Right atrium auricular region (tissue), 2 donors: ENCODE results near the gene LSS. TPM values are rescaled to one million over a fixed set of nuclear protein-coding genes. Genes with fewer than 3 reads are reported as not detected.

Source experiments
- DNase-seq: peaks from one replicate; pipeline ENCODE4 v3.0.0-alpha.2; 2019; ENCODE audit warnings: low spot score
- H3K27ac ChIP-seq, 2 donors: fragments of 200-600 bp; sonication (generic); 1 replicate in 1 of 2; 2 replicates in 1 of 2; pipeline ENCODE4 v1.5.1; 2016 to 2019
- H3K27me3 ChIP-seq, 2 donors: fragments of 200-600 bp; sonication (generic); one replicate each; pipeline versions ENCODE4 v1.5.1 to v1.6.0; 2017 to 2019
- H3K36me3 ChIP-seq: fragments of 200-600 bp; sonication (generic); one replicate; pipeline ENCODE4 v1.5.1; 2016
- H3K4me1 ChIP-seq, 2 donors: fragments of 200-600 bp; sonication (generic); one replicate each; pipeline versions ENCODE4 v1.5.1 to v1.6.0; 2017 to 2019
- H3K4me3 ChIP-seq, 2 donors: fragments of 200-600 bp; sonication (generic); 1 replicate in 1 of 2; 2 replicates in 1 of 2; pipeline ENCODE4 v1.5.1; 2017 to 2019; ENCODE audit warnings: mild to moderate bottlenecking in 1 of 2, moderate library complexity in 1 of 2
- H3K9me3 ChIP-seq, 2 donors: fragments of 200-600 bp; sonication (generic); one replicate each; pipeline ENCODE4 v1.5.1; 2019
- CTCF ChIP-seq, 2 donors: fragments of 200-600 bp; sonication (generic); IDR thresholded peaks; one replicate each; pipeline ENCODE4 v1.5.1; 2019; ENCODE audit warnings: antibody characterized with exemption in 2 of 2
- total RNA-seq, 2 donors: library from RNA; depleted of rRNA; stranded (reverse); fragments of >200 nt; gene quantifications; one replicate each; pipeline ENCODE4 v1.1.0, GENCODE V29; 2016

Gene LSS
- total RNA-seq, 2 donors from 2014 or later, result 31.4 to 36.6 TPM

- DNase-seq, result no peak
- Histone ChIP-seq H3K36me3 (no peaks in the 10 kb centered on the region), H3K4me1 (peaks cover 0 to 8% of the 10 kb centered on the region in 2 donors), H3K9me3 (no peaks in the 10 kb centered on the region), H3K27ac (no peak overlapping the region), H3K4me3 (no peak overlapping the region), H3K27me3 (no peaks in the 10 kb centered on the region)
- TF ChIP-seq CTCF (IDR thresholded peaks at IDR 0.05), result no peak
These were observed 70.6 kb downstream of the LSS start for GRCh38 chr21:46157987-46158451.

GRCh38 chr21:46157396-46157986 lies 71.1 kb downstream of the LSS start:
- DNase-seq, result no peak
- H3K36me3 ChIP-seq, result no peaks in the 10 kb centered on the region

GRCh38 chr21:46156678-46157077 lies 71.9 kb downstream of the LSS start:
- no peak overlapping the region for H3K27ac ChIP-seq
- H3K4me1 ChIP-seq, result peaks cover 0 to 12% of the 10 kb centered on the region in 2 donors
- no peaks in the 10 kb centered on the region for H3K27me3 ChIP-seq
- H3K4me3 ChIP-seq, result no peak overlapping the region
- TF ChIP-seq CTCF (IDR thresholded peaks at IDR 0.05), result no peak
- no peaks in the 10 kb centered on the region for H3K36me3 ChIP-seq
- H3K9me3 ChIP-seq, result no peaks in the 10 kb centered on the region
- no peak for DNase-seq

More at GRCh38 chr21:46157396-46157986, 71.1 kb downstream of the LSS start:
- Histone ChIP-seq H3K9me3 (no peaks in the 10 kb centered on the region), H3K4me1 (peaks cover 0 to 12% of the 10 kb centered on the region in 2 donors), H3K27ac (no peak overlapping the region), H3K4me3 (no peak overlapping the region), H3K27me3 (no peaks in the 10 kb centered on the region)
- TF ChIP-seq CTCF (IDR thresholded peaks at IDR 0.05), result no peak

- no peak overlapping the region for H3K27ac ChIP-seq
- peaks cover 0 to 12% of the 10 kb centered on the region in 2 donors for H3K4me1 ChIP-seq
- no peaks in the 10 kb centered on the region for H3K36me3 ChIP-seq
- no peak for TF ChIP-seq CTCF (IDR thresholded peaks at IDR 0.05)
- no peaks in the 10 kb centered on the region for H3K27me3 ChIP-seq
- no peak overlapping the region for H3K4me3 ChIP-seq
- H3K9me3 ChIP-seq, result no peaks in the 10 kb centered on the region
- DNase-seq, result no peak
These were observed 72.3 kb downstream of the LSS start for GRCh38 chr21:46156378-46156645.

- H3K9me3 ChIP-seq, result no peaks in the 10 kb centered on the region
- no peak within 1 kb of the TSS for H3K4me3 ChIP-seq
- H3K4me1 ChIP-seq, result peaks cover 0 to 12% of the 10 kb centered on the region in 2 donors
- H3K36me3 ChIP-seq, result no peaks in the 10 kb centered on the region
- no peak for DNase-seq
- no peaks in the 10 kb centered on the region for H3K27me3 ChIP-seq
- TF ChIP-seq CTCF (IDR thresholded peaks at IDR 0.05), result no peak
- no peak within 1 kb of the TSS for H3K27ac ChIP-seq
These were observed 72.8 kb downstream of the LSS start, which contains the start of gene FTCD for GRCh38 chr21:46155514-46156377. Gene FTCD, minus strand, starts transcription at chr21:46155579. Its CDS starts 56 bp downstream, at chr21:46155523.
